ENCODE measurements around the gene NEK7.

The NEK7 gene

GRCh38 chr1:198156745-198157240 is at the start of gene NEK7:
Gene NEK7, plus strand, starts transcription at chr1:198156998. Its CDS starts 75,583 bp downstream, at chr1:198232581.
- Histone ChIP-seq H3K36me3 (ENCODE audit: control insufficient read depth in 1 of 2, insufficient read depth in 2 of 2, low read length in 2 of 2) (no peaks in the 10 kb centered on the region), H3K27ac (ENCODE audit: low read depth, low read length) (peak within 1 kb of the TSS; percentile 93), H3K27me3 (ENCODE audit: control insufficient read depth in 1 of 2, insufficient read depth in 2 of 2, low read length in 2 of 2) (no peaks in the 10 kb centered on the region), H3K9me3 (ENCODE audit: control insufficient read depth in 1 of 2, low read length in 2 of 2) (no peaks in the 10 kb centered on the region), H3K4me1 (ENCODE audit: control insufficient read depth in 1 of 2, insufficient read depth in 2 of 2, low read length in 2 of 2) (peaks cover 20 to 25% of the 10 kb centered on the region in 2 donors), H3K4me3 (ENCODE audit: low read depth in 1 of 2, low read length in 2 of 2) (peak within 1 kb of the TSS; percentile 74 to 75), H3K9ac (ENCODE audit: low read depth in 1 of 2, low read length in 2 of 2) (peak within 1 kb of the TSS; percentile 68 to 80)

GRCh38 chr1:198107091-198107501 is 49.7 kb upstream of the NEK7 start:
- no peaks in the 10 kb centered on the region for H3K4me1 ChIP-seq (ENCODE audit: control insufficient read depth in 1 of 2, insufficient read depth in 2 of 2, low read length in 2 of 2)
- no peaks in the 10 kb centered on the region for H3K27me3 ChIP-seq (ENCODE audit: control insufficient read depth in 1 of 2, insufficient read depth in 2 of 2, low read length in 2 of 2)
- no peaks in the 10 kb centered on the region for H3K9me3 ChIP-seq (ENCODE audit: control insufficient read depth in 1 of 2, low read length in 2 of 2)
- H3K9ac ChIP-seq (ENCODE audit: low read depth in 1 of 2, low read length in 2 of 2): no peak overlapping the region
- no peaks in the 10 kb centered on the region for H3K36me3 ChIP-seq (ENCODE audit: control insufficient read depth in 1 of 2, insufficient read depth in 2 of 2, low read length in 2 of 2)
- H3K4me3 ChIP-seq (ENCODE audit: low read depth in 1 of 2, low read length in 2 of 2): no peak overlapping the region
- H3K27ac ChIP-seq (ENCODE audit: low read depth, low read length): no peak overlapping the region

DNA sequence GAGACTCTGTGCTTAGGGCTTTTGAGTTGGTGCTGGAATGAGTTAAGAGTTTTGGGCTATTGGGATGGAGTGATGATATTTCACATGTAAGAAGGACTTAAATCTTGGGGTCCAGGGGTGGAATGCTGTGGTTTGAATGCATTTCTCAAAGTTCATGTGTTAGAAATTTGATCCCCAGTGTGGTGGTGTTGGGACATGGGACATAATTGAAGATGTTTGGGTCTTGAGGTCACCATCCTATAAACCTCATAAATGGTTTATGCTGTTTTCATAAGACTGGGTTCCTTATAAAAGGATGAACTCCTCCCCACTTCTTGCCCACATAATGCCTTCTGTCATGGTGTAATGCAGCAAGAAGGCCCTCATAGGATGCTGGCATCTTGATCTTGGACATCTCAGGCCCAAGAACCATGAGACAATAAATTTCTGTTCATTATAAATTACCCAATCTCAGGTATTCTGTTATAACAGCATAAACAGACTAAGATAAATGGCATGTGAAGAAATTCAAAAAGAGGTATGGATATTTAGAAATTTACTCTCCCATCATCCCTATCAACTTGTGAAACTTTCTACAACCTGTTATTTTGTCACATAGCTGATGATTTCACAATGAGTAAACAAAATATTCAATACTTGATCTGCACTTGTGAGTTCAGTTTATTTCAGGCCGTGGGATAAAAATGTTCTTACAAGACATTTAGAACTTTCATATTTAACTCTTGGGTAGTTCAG is 48.0 kb upstream of the NEK7 start:
- H3K27me3 ChIP-seq (ENCODE audit: control insufficient read depth in 1 of 2, insufficient read depth in 2 of 2, low read length in 2 of 2): no peaks in the 10 kb centered on the region
- H3K9me3 ChIP-seq (ENCODE audit: control insufficient read depth in 1 of 2, low read length in 2 of 2): no peaks in the 10 kb centered on the region
- no peak overlapping the region for H3K27ac ChIP-seq (ENCODE audit: low read depth, low read length)
- no peak overlapping the region for H3K4me3 ChIP-seq (ENCODE audit: low read depth in 1 of 2, low read length in 2 of 2)
- no peaks in the 10 kb centered on the region for H3K4me1 ChIP-seq (ENCODE audit: control insufficient read depth in 1 of 2, insufficient read depth in 2 of 2, low read length in 2 of 2)
- no peak overlapping the region for H3K9ac ChIP-seq (ENCODE audit: low read depth in 1 of 2, low read length in 2 of 2)
- no peaks in the 10 kb centered on the region for H3K36me3 ChIP-seq (ENCODE audit: control insufficient read depth in 1 of 2, insufficient read depth in 2 of 2, low read length in 2 of 2)

DNA sequence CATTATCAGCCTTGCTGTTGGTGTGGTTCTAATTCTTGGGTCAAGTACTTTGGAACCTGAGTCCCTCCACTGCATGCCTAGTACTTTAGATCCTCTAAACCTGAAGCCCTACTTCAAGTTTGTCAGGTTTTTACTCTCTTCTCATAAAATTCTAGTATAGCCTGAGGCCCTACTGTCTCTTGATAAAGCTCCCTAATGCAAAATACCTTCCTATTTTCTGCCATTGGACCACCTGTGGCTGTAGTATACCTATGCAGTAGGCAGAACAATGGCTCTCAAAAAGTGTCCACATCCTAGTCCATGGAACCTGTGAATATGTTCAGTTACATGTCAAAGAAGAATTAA is 47.5 kb upstream of the NEK7 start:
- Histone ChIP-seq H3K36me3 (ENCODE audit: control insufficient read depth in 1 of 2, insufficient read depth in 2 of 2, low read length in 2 of 2) (no peaks in the 10 kb centered on the region), H3K27ac (ENCODE audit: low read depth, low read length) (no peak overlapping the region), H3K27me3 (ENCODE audit: control insufficient read depth in 1 of 2, insufficient read depth in 2 of 2, low read length in 2 of 2) (no peaks in the 10 kb centered on the region), H3K4me1 (ENCODE audit: control insufficient read depth in 1 of 2, insufficient read depth in 2 of 2, low read length in 2 of 2) (no peaks in the 10 kb centered on the region), H3K9me3 (ENCODE audit: control insufficient read depth in 1 of 2, low read length in 2 of 2) (no peaks in the 10 kb centered on the region), H3K4me3 (ENCODE audit: low read depth in 1 of 2, low read length in 2 of 2) (no peak overlapping the region), H3K9ac (ENCODE audit: low read depth in 1 of 2, low read length in 2 of 2) (no peak overlapping the region)

DNA sequence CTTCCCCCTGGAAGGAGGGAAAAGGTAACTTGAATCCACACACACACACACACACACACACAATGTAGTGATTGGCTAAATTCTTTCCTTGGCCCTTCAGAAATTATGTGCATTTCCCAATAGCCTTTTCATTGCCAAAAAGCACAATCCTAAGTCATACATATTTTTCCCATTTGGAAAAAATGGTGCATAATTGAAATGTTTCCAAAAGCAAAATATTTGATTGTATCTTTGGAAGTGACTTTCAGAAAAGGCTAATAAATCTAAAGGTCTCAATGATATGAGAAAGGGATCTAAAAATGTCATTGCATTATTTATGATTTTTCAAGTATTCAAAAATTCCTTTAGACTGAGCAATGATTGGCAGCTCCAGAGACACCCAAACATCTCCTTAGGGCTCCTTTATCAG is 43.5 kb upstream of the NEK7 start:
- Histone ChIP-seq H3K36me3 (ENCODE audit: control insufficient read depth in 1 of 2, insufficient read depth in 2 of 2, low read length in 2 of 2) (no peaks in the 10 kb centered on the region), H3K9ac (ENCODE audit: low read depth in 1 of 2, low read length in 2 of 2) (no peak overlapping the region), H3K4me3 (ENCODE audit: low read depth in 1 of 2, low read length in 2 of 2) (no peak overlapping the region), H3K27ac (ENCODE audit: low read depth, low read length) (no peak overlapping the region), H3K27me3 (ENCODE audit: control insufficient read depth in 1 of 2, insufficient read depth in 2 of 2, low read length in 2 of 2) (no peaks in the 10 kb centered on the region), H3K9me3 (ENCODE audit: control insufficient read depth in 1 of 2, low read length in 2 of 2) (no peaks in the 10 kb centered on the region), H3K4me1 (ENCODE audit: control insufficient read depth in 1 of 2, insufficient read depth in 2 of 2, low read length in 2 of 2) (no peaks in the 10 kb centered on the region)

- Histone ChIP-seq H3K4me3 (ENCODE audit: low read depth in 1 of 2, low read length in 2 of 2) (no peak overlapping the region), H3K27me3 (ENCODE audit: control insufficient read depth in 1 of 2, insufficient read depth in 2 of 2, low read length in 2 of 2) (no peaks in the 10 kb centered on the region), H3K27ac (ENCODE audit: low read depth, low read length) (no peak overlapping the region), H3K9ac (ENCODE audit: low read depth in 1 of 2, low read length in 2 of 2) (no peak overlapping the region), H3K4me1 (ENCODE audit: control insufficient read depth in 1 of 2, insufficient read depth in 2 of 2, low read length in 2 of 2) (no peaks in the 10 kb centered on the region), H3K36me3 (ENCODE audit: control insufficient read depth in 1 of 2, insufficient read depth in 2 of 2, low read length in 2 of 2) (no peaks in the 10 kb centered on the region), H3K9me3 (ENCODE audit: control insufficient read depth in 1 of 2, low read length in 2 of 2) (no peaks in the 10 kb centered on the region)
Observed at GRCh38 chr1:198116069-198116468, 40.7 kb upstream of the NEK7 start.

- Histone ChIP-seq H3K4me1 (ENCODE audit: control insufficient read depth in 1 of 2, insufficient read depth in 2 of 2, low read length in 2 of 2) (no peaks in the 10 kb centered on the region), H3K4me3 (ENCODE audit: low read depth in 1 of 2, low read length in 2 of 2) (no peak overlapping the region), H3K27ac (ENCODE audit: low read depth, low read length) (no peak overlapping the region), H3K9me3 (ENCODE audit: control insufficient read depth in 1 of 2, low read length in 2 of 2) (no peaks in the 10 kb centered on the region), H3K9ac (ENCODE audit: low read depth in 1 of 2, low read length in 2 of 2) (no peak overlapping the region), H3K36me3 (ENCODE audit: control insufficient read depth in 1 of 2, insufficient read depth in 2 of 2, low read length in 2 of 2) (no peaks in the 10 kb centered on the region), H3K27me3 (ENCODE audit: control insufficient read depth in 1 of 2, insufficient read depth in 2 of 2, low read length in 2 of 2) (no peaks in the 10 kb centered on the region)
Observed at GRCh38 chr1:198116469-198116868, 40.3 kb upstream of the NEK7 start.

DNA sequence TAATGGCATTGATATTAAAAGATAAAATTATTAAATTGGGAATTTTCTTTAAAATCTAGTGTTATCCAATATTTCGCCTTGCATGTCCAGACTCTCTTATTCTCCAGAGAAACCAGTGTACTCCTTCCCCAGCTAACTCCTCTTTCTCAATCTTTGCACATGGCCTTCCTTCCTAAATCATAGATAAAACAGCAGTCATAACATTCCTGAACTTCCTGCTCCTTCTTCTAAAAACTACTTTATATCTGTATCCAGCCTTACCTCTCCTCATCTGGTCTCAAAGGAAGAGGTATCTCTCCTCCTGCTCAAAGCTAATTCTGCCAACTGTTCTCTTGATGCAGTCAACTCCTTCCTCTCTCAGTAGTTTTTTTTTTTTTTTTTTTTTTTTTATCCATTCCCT is 39.5 kb upstream of the NEK7 start:
- H3K9ac ChIP-seq (ENCODE audit: low read depth in 1 of 2, low read length in 2 of 2): no peak overlapping the region

DNA sequence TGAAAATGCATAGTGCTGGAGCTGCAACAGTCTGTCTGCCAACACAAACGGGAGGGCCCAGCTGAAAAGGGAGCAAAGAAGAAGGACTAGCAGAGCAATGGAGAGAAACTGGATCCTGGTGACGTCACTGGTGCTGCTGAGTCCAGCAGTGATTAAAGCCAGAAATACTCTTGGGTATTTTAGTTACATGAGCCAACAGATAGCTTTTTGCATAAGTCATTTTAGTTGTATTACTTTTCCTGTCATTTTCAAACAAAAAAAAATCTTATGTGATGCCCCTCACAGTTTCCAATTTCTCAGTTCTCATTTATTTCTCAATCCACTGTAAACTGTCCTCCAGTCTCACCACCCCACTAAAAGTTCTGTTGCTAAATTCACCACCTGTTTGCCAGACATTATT is 38.7 kb upstream of the NEK7 start:
- Histone ChIP-seq H3K9ac (ENCODE audit: low read depth in 1 of 2, low read length in 2 of 2) (no peak overlapping the region), H3K4me3 (ENCODE audit: low read depth in 1 of 2, low read length in 2 of 2) (no peak overlapping the region), H3K4me1 (ENCODE audit: control insufficient read depth in 1 of 2, insufficient read depth in 2 of 2, low read length in 2 of 2) (no peaks in the 10 kb centered on the region), H3K27me3 (ENCODE audit: control insufficient read depth in 1 of 2, insufficient read depth in 2 of 2, low read length in 2 of 2) (no peaks in the 10 kb centered on the region), H3K36me3 (ENCODE audit: control insufficient read depth in 1 of 2, insufficient read depth in 2 of 2, low read length in 2 of 2) (no peaks in the 10 kb centered on the region), H3K9me3 (ENCODE audit: control insufficient read depth in 1 of 2, low read length in 2 of 2) (no peaks in the 10 kb centered on the region), H3K27ac (ENCODE audit: low read depth, low read length) (no peak overlapping the region)

More for the DNA sequence above, 39.5 kb upstream of the NEK7 start:
- Histone ChIP-seq H3K9me3 (ENCODE audit: control insufficient read depth in 1 of 2, low read length in 2 of 2) (no peaks in the 10 kb centered on the region), H3K4me3 (ENCODE audit: low read depth in 1 of 2, low read length in 2 of 2) (no peak overlapping the region), H3K4me1 (ENCODE audit: control insufficient read depth in 1 of 2, insufficient read depth in 2 of 2, low read length in 2 of 2) (no peaks in the 10 kb centered on the region), H3K36me3 (ENCODE audit: control insufficient read depth in 1 of 2, insufficient read depth in 2 of 2, low read length in 2 of 2) (no peaks in the 10 kb centered on the region), H3K27me3 (ENCODE audit: control insufficient read depth in 1 of 2, insufficient read depth in 2 of 2, low read length in 2 of 2) (no peaks in the 10 kb centered on the region), H3K27ac (ENCODE audit: low read depth, low read length) (no peak overlapping the region)

GRCh38 chr1:198119906-198120305 is 36.9 kb upstream of the NEK7 start:
- no peaks in the 10 kb centered on the region for H3K36me3 ChIP-seq (ENCODE audit: control insufficient read depth in 1 of 2, insufficient read depth in 2 of 2, low read length in 2 of 2)
- no peak overlapping the region for H3K9ac ChIP-seq (ENCODE audit: low read depth in 1 of 2, low read length in 2 of 2)
- no peaks in the 10 kb centered on the region for H3K4me1 ChIP-seq (ENCODE audit: control insufficient read depth in 1 of 2, insufficient read depth in 2 of 2, low read length in 2 of 2)
- H3K27ac ChIP-seq (ENCODE audit: low read depth, low read length): no peak overlapping the region
- no peaks in the 10 kb centered on the region for H3K27me3 ChIP-seq (ENCODE audit: control insufficient read depth in 1 of 2, insufficient read depth in 2 of 2, low read length in 2 of 2)
- no peaks in the 10 kb centered on the region for H3K9me3 ChIP-seq (ENCODE audit: control insufficient read depth in 1 of 2, low read length in 2 of 2)
- no peak overlapping the region for H3K4me3 ChIP-seq (ENCODE audit: low read depth in 1 of 2, low read length in 2 of 2)

All from duodenal mucosa (tissue), 2 donors.